HG03457 (cell line): Measurements from ENCODE around the gene NT5M.
A peak's percentile ranks its signal among the peaks of the same experiment; 100 is the strongest.
"Not testable (repeated sequence)": the region's sequence is repeated elsewhere in the genome, so short reads cannot be mapped to it uniquely, and the experiment has no call there.

Experiments used
- ATAC-seq: cut with Tn5 transposase; IDR thresholded peaks from one replicate; pipeline ENCODE4 v1.9.1; 2021; ENCODE audit warnings: moderate number of reproducible peaks; ENCODE audit not compliant: unreplicated experiment

NT5M gene

DNA sequence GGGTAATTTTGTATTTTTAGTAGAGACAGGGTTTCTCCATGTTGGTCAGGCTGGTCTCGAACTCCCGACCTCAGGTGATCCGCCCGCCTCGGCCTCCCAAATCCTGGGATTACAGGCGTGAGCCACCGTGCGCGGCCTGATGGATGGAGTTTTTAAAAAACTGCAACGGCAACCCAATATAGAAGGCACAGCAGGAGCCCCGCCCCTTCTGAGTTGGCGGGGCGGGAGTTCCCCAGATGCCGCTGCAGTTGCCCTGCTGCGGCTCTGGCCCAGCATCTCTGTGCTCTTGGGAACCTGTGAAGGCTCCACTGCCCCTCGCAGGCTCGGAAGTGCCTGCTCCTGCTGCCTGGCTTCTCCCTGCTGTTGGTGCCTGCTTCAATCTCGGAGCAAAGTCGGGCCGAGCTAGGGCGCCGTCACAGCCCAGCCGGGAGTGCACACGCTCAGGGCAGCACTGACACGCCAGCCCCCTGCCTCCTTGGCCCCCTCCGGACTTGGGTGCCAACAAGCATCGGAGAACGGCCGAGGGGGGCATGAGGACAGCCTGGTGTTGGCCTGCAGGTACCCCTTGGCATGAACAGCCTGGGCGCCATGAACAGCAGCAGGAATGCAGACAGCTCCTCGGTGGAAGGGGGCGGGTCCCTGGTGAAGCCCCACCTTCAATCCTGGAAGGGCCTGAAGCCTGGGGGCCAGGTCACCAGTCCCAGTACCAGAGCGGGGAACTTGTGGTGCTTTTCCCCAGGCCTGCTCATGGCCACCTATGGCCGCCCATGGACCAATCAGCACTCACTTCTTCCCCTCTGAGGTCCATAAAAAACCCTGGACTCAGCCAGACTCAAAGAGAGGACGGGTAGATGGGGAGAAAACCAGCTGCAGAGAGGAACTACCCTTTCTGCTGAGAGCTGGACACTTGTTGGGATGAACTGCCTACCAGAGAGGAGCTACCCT lies 2.3 kb upstream of the NT5M start:
- ATAC-seq: no peak

DNA sequence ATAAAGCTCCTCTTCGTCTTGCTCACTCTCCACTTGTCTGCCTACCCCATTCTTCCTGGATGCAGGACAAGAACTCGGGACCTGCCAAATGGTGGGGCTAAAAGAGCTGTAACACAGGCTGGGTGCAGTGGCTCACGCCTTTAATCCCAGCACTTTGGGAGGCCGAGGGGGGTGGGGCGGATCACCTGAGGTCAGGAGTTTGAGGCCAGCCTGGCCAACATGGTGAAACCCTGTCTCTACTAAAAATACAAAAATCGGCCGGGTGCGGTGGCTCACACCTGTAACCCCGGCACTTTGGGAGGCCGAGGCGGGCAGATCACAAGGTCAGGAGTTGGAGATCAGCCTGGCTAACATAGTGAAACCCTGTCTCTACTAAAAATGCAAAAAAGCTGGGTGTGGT lies 1.5 kb upstream of the NT5M start:
- not testable (repeated sequence) for ATAC-seq

DNA sequence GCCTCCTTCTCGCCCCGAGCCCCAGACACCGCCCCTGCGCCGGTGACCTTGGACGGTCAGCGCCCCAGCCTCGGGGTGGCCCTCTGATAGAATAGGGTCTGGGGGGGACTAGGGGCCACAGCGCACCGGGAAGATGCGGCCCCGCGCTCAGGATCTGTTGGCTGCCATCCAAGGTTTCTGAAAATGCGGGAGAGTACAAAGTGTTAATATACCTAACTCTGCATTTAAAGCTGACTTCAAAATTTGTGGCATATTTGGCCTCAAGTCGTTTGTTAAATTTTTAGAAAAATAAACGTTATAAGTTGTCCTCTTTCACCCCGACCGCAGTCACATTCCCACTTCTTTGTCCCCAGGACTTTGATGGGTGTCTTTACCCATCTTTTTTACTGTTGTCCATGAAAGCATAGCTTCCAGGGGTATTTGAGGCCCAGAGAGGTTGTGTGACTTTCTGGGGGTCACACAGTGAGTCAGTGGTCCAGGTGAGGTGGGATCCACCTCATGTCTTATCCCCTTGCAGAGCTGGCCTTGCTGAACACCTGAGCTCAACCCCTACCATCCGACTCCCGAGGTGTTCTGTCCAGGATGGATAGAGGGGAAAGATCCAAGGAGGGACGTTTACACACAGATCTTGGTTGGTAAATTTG lies 796 bp downstream of the NT5M start:
- no peak for ATAC-seq

DNA sequence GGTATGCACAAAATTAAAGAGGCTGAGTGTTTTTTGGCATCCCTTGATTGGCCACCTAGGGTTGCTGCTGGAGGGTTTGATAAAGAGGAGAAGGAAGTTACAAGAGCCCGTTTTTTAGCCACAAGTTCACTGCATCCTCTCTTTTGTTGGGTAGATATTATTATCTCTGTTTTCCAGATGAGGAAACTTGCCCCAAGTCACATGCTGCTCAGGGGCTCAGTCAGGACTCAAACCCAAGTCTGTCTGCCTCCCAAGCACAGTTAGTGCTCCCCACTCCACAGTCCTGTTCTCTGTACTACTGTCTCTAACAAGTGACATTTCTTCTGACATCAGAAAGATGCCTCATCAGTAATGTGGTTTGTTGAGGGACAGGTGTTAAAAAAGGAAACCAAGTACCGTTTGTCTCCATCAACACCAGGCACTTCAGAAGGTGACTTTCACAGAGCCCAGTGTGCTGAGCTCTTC lies 1.4 kb downstream of the NT5M start:
- no peak for ATAC-seq

DNA sequence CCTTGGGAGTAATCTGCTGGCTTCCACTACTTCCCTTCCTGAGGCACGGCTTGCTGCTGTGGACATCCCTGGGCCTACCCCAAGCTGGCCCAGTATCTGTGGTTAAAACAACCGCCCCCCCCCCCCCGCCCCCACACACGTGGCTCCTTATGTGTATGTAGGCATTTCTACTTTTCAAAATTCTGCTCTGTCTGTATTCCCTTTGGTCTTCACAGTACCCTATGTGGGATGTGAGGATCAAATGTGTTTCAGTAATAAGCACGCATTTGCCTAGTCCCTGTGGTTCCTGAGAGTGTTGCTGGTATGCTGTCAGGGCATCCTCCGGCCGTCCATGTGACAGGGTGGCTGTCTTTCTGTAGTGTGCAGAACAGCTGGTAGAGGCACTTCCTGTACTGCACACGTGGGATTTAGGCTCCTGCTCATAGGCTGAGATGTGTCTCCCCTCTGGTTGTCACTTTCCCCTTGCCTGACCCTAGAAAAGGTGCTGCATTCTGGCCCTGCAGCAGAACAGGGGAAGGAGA lies 2.2 kb downstream of the NT5M start:
- peak; percentile 55 for ATAC-seq

DNA sequence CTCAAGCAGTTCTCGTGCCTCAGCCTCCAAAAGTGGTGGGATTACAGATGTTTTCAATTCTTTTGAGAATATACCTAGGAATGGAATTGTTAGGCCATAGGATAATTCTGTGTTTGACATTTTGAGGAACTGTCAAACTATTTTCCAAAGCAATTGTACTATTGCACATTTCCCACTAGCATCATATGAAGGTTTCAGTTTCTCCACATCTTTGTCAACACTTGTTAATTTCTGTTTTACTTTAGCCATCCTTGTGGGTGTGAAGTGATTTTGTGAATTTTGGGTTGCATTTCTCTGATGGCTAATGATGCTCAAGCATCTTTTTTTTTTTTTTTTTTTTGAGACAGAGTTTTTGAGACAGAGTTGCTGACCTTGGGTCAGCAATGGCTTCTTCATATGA lies 6.2 kb downstream of the NT5M start:
- no peak for ATAC-seq

DNA sequence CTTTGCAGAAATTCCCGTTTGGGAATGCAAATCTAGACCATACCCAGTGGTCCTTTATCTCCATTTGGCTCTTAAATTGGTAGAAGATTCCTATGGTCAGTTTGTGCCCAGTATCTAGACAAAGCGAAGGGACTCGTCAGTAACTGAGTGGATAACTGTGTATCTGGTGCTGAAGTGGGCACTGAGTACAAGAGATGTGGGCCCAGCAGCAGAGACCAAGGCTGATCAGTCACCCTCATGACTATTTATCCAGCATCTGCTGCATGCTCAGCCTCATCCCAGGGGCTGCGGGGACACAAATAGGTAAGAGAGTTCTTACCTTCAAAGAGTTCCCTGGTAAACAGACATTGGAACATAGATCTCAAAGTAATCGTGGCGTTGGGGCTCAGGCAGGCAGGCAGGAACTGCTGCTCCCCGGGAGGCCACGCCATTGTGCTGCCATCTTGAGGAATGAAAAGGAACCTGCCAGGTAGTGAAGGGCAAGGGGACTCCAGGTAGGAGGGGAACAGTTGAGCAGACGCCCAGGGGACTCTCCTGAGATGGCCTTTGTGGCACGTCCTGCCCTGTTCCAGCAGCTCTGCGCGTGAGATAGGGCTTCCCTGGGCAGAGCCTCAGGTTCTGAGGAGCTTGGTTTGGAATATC lies 10.3 kb downstream of the NT5M start:
- ATAC-seq: no peak

DNA sequence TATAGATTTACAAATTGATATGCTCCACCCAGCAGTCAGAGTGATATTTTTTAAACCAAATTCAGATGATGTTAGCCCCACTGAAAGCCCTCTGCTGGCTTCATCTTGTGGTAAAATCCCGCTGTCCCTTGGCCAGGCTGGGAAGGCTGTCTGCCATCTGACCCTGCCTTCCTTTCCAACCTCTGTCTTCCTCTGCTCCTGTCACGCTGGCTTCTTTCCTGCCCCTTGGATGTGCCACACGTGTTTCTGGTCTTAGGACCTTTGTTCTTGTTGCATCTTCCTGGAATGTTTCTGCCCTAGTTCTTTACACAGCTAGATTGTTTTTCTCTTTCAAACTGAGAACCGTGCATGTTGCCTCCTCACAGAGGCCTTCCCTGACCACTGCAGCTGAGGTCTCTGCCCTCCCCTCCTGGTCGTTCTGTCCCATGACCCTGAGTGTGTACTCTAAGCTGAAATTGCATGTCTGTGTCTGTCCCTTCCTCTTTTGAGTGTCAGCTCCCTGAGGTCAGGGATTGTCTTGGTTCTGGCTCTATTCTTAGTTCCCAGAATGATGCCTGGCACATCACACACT lies 11.4 kb downstream of the NT5M start:
- ATAC-seq: no peak

DNA sequence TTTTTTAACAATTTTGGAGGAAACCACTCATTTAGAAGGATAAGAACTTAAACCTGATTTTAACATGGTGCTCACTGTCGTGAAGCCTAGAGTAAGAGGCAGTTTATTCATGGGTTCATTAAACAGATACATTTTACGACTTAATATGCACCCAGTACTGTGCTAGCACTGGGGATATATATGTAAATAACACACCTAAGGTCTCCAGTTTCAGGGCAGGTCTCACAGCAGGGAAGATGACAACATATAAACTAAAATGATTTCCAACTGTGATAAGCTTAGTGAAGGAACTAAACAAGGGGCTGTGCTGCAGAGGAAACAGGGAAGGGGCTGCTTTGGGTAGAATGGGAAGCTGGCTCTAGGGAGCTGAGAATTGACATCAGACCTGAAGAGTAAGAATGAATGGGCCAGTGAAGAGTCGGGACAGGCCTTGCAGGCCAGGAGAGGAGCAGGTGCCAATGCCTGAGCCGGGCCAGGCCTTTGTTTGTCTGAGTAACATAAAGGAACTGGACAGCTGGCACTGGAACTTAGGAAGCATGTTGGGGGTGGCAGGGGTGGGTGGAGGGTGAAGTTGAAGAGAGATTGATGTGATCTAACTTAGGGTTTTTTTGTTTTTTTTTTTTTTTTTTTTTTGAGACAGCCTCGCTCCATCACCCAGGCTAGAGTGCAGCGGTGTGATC lies 12.1 kb downstream of the NT5M start:
- ATAC-seq: no peak

DNA sequence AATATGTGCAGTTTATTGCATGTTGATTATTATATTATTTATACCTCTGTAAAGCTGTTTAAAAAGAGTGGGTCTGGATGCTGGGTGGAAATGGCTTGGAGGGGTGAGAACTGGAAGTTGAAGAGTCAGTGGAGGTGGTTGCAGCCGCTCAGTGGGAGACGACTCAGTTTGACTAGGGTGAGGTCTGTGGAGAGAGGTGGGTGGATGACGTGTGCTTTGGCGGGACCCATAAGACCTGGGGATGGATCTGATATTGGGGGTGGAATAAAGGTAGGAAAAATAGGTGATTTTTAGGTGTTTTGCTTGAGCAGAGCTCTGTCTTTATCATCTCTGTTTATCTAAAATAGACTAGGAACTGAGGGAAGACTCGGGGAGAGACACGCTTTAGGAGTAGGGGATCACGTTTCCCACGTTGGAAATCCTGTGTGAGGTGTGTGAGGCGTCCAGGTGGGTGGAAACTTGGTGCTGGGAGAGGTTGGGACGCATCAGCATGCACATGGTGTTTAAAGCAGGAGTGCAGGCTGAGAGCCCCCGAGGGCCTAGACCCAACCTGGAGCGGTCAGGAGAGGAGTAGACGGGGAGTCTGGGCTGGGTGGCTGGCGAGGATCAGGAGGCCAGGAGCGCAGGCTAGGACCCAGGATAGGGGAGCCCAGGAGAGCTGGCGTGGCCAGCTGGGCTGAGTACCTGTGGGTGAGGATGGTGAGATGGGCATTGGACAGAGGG lies 17.2 kb downstream of the NT5M start:
- no peak for ATAC-seq

DNA sequence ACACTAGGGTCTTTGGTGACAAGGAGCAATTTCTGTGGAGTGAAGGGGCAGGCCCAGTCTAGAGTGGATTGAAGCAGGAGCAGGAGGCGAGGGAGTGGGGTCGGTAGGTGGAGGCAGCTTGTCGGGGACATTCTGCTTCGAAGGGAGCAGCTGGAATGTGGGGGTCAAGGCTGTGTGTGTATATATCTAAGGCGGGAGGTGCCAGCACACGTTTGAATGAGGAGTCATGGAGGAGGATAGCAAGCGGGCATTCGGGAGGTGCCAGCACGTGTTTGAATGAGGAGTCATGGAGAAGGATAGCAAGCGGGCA lies 17.7 kb downstream of the NT5M start:
- no peak for ATAC-seq

DNA sequence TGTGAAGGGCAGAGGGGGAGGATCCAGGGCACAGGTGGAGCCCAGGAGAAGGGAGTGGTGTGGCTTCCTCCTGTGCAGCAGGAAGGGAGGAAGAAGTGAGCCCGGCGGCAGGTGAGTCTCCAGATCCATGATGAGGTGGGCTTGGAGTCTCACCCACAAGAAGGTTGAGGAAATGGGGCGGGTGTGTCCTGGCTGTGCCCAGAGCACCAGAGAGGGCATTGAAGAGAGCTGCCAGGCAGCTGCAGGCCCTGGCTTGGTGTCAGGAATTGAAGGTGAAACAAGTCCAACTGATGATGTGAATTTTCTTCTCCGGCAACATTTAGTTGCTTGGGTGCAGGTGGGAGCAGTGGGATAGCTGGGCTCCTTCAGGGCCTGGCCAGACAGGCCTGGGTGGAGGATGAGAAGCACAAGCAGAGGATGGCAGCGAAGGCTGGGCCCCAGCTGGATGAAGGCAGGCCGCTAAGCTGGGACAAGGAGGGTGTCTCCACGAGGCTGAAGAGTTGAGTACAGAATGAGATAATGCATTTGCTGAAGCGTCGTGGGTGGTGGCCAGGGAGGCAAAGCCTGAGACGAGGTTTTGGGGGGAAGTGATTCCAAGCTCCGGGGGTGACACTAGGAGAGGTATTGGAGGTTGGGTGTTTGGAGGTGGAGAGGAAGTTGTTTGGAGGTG lies 18.3 kb downstream of the NT5M start:
- ATAC-seq: no peak

DNA sequence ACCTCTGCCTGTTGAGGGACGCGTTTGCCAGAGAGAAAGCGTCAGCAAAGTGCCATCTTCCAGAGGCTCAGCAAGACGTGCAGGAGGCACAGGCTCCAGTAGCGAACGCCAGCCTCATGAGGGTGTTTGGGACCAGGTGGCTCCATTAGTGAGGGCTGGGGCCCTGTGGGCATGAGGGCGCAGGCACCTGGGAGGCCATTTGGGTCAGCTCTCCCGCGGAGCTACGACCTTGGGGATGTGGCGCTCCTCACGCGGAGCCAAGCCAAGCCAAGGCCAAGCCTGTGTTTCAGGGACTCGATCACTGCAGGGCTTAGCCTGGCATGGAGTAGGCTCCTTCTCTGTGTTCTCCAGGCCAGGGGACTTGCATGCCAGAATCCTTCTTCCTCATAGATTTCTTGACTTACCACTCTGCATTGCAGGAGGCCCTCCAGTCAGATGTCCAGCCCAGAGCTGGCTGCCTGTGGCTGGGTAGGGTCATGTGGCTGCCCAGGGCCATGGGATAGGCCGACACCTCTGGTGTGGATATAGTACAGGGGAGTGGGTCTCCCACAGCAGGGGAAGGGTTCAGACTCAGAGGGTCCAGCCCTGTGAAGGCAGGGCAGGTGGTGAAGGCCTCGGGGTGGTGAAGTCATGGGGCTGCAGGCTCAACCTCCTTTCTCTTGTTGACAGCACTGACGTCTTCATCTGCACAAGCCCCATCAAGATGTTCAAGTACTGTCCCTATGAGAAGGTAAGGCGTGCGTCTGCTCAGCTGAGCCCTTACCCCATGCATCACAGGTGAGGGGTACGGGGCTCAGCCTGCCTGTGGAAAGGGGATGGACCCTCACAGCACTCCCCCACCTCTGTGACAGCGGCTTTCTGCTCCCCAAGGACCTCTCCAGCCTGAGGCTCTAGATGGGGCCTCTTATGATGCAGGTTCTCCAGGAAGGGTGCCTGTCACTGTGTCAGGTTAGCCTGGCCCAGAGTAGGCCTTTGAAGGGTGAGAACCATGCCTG lies 19.6 kb downstream of the NT5M start:
- ATAC-seq: no peak

DNA sequence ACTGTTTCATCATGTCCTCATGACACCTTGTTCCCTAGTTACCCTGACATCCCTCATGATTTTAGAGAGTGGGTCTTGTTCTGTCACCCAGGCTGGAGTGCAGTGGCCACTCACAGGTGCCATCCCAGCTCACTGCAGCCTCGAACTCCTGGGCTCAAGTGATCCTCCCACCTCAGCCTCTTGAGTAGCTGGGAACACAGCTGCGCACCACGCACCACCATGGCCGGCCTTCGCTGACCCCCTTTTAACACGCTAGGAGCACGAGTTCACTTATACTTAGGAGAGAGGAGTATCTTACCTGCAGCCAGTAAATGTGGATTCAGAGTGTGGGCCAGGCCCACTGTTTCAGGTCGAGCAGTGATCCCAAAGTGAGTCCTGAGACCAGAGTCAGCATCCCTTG lies 21.4 kb downstream of the NT5M start:
- no peak for ATAC-seq

DNA sequence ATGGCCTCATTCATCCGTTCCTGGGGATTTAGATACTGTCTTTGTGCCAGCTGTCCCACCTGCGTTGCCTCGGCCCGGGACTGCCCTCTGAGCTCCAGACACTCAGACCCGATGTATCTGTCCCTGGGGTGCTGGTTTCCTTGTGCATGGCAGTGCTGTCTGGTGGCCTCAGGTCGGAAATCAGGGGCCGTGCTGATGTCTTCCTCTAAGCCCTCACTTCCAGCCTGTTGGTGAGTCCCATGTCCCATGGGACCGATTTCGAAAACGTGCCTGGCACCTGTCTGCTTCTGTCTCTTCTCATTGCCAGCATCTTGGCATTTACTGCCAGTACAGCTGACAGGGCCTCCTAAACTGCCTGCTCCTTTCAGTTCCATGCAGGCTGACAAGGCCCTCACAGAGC lies 22.1 kb downstream of the NT5M start:
- ATAC-seq: no peak

DNA sequence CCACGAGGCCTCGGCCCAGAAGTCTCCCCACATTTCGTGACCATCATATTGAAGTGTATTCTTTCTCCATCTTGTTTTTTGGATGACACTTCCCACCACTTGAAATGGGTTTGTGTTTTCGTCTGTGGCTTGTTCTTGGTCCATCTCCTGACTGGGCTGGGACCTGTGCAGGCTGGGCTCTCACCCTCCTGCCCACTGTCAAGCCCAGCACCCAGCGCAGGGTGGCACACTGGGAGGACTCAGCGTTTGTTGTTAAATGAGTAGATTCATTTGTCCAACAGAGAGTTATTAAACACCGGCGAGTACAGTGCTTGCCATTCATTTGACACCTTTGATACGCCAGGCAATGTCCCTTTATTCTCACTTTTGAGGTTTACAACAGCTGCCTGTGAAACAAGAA lies 22.6 kb downstream of the NT5M start:
- ATAC-seq: no peak

DNA sequence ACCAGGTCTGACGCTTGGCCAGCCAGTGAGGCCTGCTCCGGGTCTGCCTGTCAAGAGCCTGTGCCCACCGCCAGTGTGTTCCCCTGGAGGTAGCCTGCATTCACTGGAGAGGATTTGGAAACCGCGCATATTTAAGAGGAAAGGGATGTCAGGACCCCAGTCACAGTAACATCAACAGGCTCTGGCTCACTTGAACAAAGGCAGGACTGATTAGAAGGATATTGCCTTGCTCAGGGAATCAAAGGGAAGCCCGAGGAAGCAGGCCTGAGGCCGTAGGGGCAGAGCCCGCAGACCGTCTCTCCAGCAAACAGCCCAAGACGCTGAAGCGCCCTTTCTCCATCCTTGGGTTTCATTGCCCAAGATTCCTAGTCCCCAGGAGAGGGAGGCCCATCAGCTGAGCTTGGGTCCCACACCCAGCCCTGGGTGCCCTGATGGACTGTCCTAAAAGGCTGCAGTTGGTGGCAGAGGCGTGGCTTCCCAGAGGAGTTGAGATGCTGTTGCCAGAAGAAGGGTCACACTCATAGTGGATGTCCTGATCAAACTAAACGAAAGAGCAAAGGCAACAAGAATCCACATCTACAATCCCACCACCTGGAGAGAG lies 23.2 kb downstream of the NT5M start:
- no peak for ATAC-seq

DNA sequence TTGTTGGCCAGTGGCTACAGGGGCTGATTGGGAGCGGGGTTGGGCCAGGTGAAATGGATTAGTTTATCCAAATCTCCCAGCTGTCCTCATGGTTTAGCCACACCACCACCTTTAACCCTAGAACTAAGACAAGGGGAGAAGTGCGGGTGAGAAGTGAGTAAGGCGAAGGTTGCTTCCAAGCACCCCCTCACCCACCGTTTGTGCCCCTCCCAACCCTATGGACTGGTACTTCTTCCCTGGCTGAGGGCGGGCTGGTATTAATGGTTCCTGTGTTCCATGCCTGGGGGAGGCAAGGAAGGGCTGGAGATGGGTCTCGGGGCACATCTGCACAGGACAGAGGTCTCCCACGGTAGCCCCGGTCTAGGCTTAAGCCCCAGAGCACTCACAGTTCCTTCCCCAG lies 25.1 kb downstream of the NT5M start:
- ATAC-seq: no peak
